RWPE1 (cell line): ENCODE measurements around the gene ADAMTS14.

Experiments
- CTCF ChIA-PET: fragments of 350-600 bp; sonication (Branson Sonifier 250); formaldehyde crosslinking; extraction: SDS; loops from one replicate; lab custom pipeline; 2021; lab: Yijun Ruan, JAX
- POLR2A ChIA-PET: fragments of 400-600 bp; formaldehyde crosslinking; extraction: SDS; loops from one replicate; lab custom pipeline; 2020; ENCODE audit warnings: antibody characterized with exemption; ENCODE audit not compliant: low non-redundant PET; lab: Yijun Ruan, JAX
- DNase-seq: peaks from one replicate; pipeline ENCODE4 v3.0.0; 2012; ENCODE audit warnings: low spot score
- H3K27ac ChIP-seq: fragments of 450-650 bp; 2 replicates; pipeline ENCODE4 v1.5.1; 2017
- TF ChIP-seq, protein P1 (sequence below): fragments of 450-650 bp; conservative IDR thresholded peaks from 2 replicates; pipeline ENCODE4 v1.5.1; 2017; ENCODE audit warnings: low read depth, mild to moderate bottlenecking

Gene ADAMTS14

DNA sequence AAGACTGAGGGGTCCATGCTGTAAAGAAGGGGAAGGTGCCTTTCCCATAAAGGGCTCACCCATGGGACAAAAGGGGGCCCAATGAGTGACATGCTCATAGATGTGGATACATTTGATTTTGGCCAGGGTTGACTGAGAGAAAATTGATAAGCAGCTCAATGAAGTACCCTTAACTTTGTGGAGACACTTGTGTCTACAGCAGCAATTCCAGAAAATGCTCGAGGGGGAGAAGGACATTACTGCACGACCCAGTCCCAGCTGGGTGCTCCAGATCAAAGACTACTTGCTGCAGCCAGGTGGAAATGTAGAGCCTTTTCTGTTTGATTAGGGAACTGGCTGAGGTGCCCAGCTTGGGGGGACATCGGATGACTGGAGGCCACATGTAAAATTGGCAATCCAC, 22.2 kb upstream of the ADAMTS14 start:
- no peak for DNase-seq
- CTCF ChIA-PET = no interaction called here
- POLR2A ChIA-PET = no interaction called here
- TF ChIP-seq, protein P1, sequence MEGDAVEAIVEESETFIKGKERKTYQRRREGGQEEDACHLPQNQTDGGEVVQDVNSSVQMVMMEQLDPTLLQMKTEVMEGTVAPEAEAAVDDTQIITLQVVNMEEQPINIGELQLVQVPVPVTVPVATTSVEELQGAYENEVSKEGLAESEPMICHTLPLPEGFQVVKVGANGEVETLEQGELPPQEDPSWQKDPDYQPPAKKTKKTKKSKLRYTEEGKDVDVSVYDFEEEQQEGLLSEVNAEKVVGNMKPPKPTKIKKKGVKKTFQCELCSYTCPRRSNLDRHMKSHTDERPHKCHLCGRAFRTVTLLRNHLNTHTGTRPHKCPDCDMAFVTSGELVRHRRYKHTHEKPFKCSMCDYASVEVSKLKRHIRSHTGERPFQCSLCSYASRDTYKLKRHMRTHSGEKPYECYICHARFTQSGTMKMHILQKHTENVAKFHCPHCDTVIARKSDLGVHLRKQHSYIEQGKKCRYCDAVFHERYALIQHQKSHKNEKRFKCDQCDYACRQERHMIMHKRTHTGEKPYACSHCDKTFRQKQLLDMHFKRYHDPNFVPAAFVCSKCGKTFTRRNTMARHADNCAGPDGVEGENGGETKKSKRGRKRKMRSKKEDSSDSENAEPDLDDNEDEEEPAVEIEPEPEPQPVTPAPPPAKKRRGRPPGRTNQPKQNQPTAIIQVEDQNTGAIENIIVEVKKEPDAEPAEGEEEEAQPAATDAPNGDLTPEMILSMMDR = no peak
- H3K27ac ChIP-seq = peak overlapping the region; percentile 16; the same call in 1 of the 2 replicates

DNA sequence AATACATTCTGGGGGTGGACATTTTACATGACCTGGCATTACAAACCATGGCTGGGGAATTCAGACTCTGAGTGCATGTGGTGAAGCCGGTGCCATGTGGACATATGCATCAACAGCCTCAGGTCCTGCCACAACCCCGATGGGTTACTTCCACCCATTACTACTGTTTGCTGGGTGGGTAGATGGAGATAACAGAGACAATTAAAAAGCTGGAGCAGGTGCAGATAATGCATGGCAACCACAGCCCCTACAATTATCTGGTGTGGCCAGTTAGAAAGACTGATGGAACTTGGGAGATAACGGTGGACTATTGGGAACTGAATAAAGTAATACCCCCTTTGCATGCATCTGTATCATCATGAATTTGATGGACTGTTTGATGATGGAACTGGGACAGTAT, 21.6 kb upstream of the ADAMTS14 start:
- POLR2A ChIA-PET = no interaction called here
- CTCF ChIA-PET = no interaction called here

DNA sequence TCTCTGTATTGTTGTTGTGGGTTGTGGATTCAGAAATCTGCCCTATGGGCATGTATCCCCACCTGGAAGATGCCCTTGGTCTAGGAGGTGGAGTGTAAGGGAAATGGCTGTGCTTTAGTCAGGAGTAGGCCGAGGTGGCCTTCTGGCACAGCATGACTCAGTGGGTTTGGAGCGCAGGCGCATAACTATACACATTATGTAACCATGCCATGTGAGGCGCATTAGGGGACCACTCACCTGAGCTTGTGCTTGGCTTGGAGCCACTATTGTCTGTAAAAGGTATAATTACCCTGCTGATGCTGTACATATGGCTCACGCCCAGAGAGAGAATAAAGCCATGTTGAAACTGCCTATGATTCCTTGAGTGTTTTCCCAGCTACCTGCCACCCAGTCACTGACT, 20.6 kb upstream of the ADAMTS14 start:
- POLR2A ChIA-PET = no interaction called here
- no peak for DNase-seq
- CTCF ChIA-PET = interaction anchor here (0.6 kb wide), 1 partner anchor 174 kb away, joined by 4 read pairs; no protein-coding TSS in a partner anchor
- H3K27ac ChIP-seq = no peak overlapping the region
- TF ChIP-seq, protein P1 = no peak

More for the DNA sequence above, 21.6 kb upstream of the ADAMTS14 start:
- TF ChIP-seq, protein P1 = no peak
- DNase-seq = no peak
- no peak overlapping the region for H3K27ac ChIP-seq

DNA sequence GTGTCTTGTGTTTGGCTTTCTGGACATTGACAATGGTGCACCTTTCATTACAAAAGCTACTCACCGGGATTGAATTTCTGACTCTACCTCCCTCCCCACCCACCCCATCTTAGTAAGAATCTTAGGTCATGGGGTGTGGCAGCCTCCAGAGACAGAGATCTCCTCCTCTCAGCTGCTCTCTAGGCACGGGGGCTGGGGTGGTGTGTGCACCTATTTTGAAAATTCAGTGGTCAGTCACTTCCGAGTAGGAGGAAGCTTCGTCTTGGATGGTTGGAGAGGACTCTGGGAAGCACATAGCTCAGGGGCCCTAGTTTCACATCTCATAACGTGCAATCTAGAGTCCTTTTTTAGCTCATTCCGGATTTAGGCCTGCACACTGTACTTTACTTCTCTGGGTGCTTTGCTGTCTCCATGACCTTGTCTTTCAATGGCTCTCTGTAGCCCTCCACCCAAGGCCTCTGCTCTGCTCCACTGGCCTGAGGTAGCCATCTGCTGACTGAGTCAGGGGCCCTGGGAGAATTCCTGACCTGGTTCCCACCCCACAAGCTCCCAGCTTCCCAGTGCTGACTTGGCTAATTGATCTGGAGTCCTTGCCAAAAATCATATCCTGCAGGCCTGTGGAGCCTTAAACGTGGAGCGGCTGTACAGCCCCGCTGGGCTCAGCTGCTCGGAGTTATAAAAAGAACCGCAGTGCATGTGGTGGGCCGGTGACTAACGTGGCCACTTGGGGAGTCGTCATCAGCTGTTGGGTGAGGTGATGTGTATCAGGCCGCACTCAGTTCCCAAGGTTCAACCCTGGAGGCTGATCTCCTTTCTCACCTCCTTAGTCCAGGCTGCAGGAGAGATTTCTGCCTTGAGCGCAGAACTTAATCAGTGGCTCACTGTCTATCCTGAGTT, 19.3 kb upstream of the ADAMTS14 start:
- TF ChIP-seq, protein P1 = no peak
- H3K27ac ChIP-seq = peak overlapping the region; percentile 36
- peak; percentile 54 for DNase-seq
- CTCF ChIA-PET = no interaction called here
- POLR2A ChIA-PET = no interaction called here

DNA sequence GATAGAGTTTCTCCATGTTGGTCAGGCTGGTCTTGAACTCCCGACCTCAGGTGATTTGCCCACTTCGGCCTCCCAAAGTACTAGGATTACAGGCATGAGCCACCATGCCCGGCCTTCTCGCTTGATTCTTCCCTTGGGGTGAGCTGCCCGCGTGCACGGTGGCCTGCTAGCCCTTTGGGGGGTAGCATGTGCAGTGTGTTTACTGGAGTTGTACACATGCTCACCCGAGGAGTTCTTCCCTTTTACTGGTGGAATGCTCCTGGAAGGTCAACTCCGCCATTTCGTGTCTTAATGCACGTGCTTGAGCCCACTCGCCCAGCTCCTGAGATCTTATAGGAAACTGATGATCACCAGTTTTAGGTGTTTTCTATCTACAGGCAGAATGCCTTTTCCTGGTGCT, 17.0 kb upstream of the ADAMTS14 start:
- POLR2A ChIA-PET = no interaction called here
- CTCF ChIA-PET = interaction anchor here (0.7 kb wide), 1 partner anchor 13 kb away, joined by 6 read pairs; no protein-coding TSS in a partner anchor
- TF ChIP-seq, protein P1 = no peak
- H3K27ac ChIP-seq = no peak overlapping the region
- DNase-seq = no peak

DNA sequence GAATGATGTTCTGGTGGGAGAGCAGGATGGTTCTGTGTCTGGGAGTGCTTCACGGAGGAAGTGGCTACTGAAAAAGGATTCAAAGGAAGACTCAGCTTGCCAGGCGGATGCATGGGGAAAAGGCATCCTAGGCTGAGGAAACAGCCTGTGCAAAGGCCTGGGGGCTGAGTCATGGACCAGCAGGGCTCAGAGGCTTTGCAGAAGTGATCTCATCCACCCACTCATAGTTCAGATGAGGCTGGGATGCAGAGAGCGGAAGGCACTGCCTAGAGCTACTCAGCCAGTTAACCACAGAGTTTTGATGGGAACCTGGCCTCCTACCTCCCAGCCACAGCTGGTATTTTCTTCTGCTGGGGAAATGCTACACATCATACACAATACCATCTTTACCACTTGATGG, 15.8 kb upstream of the ADAMTS14 start:
- no peak overlapping the region for H3K27ac ChIP-seq
- TF ChIP-seq, protein P1 = no peak
- CTCF ChIA-PET = interaction anchor here (0.6 to 0.7 kb wide), 2 partner anchors 17 to 1229 kb away, joined by 3 to 4 read pairs; no protein-coding TSS in a partner anchor
- POLR2A ChIA-PET = no interaction called here
- peak; percentile 96 for DNase-seq
